ENCODE data around the gene TSHZ2. TPM values are rescaled to one million over a fixed set of nuclear protein-coding genes. Genes with fewer than 3 reads are reported as not detected.

TSHZ2 gene
- polyA plus RNA-seq, 1 donor from 2014 or later: 4.6 TPM

- H3K4me2 ChIP-seq (ENCODE audit: low read length): no peak overlapping the region
- H2AFZ ChIP-seq (ENCODE audit: low read depth, low read length): no peak overlapping the region
- no peak overlapping the region for H3K9ac ChIP-seq (ENCODE audit: low read length)
- no peaks in the 10 kb centered on the region for H3K36me3 ChIP-seq (ENCODE audit: insufficient read depth, low read length)
- H3K27ac ChIP-seq (ENCODE audit: low read length): no peak overlapping the region
- no peak overlapping the region for H3K4me3 ChIP-seq (ENCODE audit: low read length)
- no peaks in the 10 kb centered on the region for H3K27me3 ChIP-seq (ENCODE audit: insufficient read depth, low read depth, low read length)
- no peaks in the 10 kb centered on the region for H3K9me2 ChIP-seq (ENCODE audit: insufficient read depth, low read length)
- no peaks in the 10 kb centered on the region for H3K79me2 ChIP-seq (replicated peaks; ENCODE audit: insufficient read depth, low read length)
- TF ChIP-seq EZH2 (IDR thresholded peaks at IDR 0.05; ENCODE audit: borderline replicate concordance, insufficient read depth, low read length, poor library complexity, severe bottlenecking) (no peak), MXI1 (conservative IDR thresholded peaks at IDR 0.05; ENCODE audit: poor library complexity, severe bottlenecking) (no peak), POLR2AphosphoS5 (IDR thresholded peaks at IDR 0.05) (no peak), SMC3 (conservative IDR thresholded peaks at IDR 0.05; ENCODE audit: poor library complexity) (no peak), RAD21 (conservative IDR thresholded peaks at IDR 0.05) (no peak), EP300 (conservative IDR thresholded peaks at IDR 0.05; ENCODE audit: poor library complexity, severe bottlenecking) (no peak), REST (IDR thresholded peaks at IDR 0.05; ENCODE audit: borderline replicate concordance) (no peak), CTCF (IDR thresholded peaks at IDR 0.05; ENCODE audit: poor library complexity, severe bottlenecking) (no peak), TAF1 (IDR thresholded peaks at IDR 0.05; ENCODE audit: low read depth) (no peak)
- no peaks in the 10 kb centered on the region for H3F3A ChIP-seq (ENCODE audit: insufficient read depth, low read length, poor library complexity, severe bottlenecking)
- no peaks in the 10 kb centered on the region for H4K20me1 ChIP-seq (ENCODE audit: insufficient read depth)
- peaks cover 3% of the 10 kb centered on the region for H3K9me3 ChIP-seq (ENCODE audit: low read length)
These were observed 526.2 kb downstream of the TSHZ2 start for GRCh38 chr20:53498341-53498740.

GRCh38 chr20:53500651-53501050 is 528.5 kb downstream of the TSHZ2 start:
- no peaks in the 10 kb centered on the region for H3F3A ChIP-seq (ENCODE audit: insufficient read depth, low read length, poor library complexity, severe bottlenecking)
- H3K79me2 ChIP-seq (replicated peaks; ENCODE audit: insufficient read depth, low read length): no peaks in the 10 kb centered on the region
- no peaks in the 10 kb centered on the region for H3K9me2 ChIP-seq (ENCODE audit: insufficient read depth, low read length)
- TF ChIP-seq TAF1 (IDR thresholded peaks at IDR 0.05; ENCODE audit: low read depth) (no peak), CTCF (IDR thresholded peaks at IDR 0.05; ENCODE audit: poor library complexity, severe bottlenecking) (no peak), MXI1 (conservative IDR thresholded peaks at IDR 0.05; ENCODE audit: poor library complexity, severe bottlenecking) (no peak), POLR2AphosphoS5 (IDR thresholded peaks at IDR 0.05) (no peak), RAD21 (conservative IDR thresholded peaks at IDR 0.05) (no peak), REST (IDR thresholded peaks at IDR 0.05; ENCODE audit: borderline replicate concordance) (no peak), EZH2 (IDR thresholded peaks at IDR 0.05; ENCODE audit: borderline replicate concordance, insufficient read depth, low read length, poor library complexity, severe bottlenecking) (no peak), EP300 (conservative IDR thresholded peaks at IDR 0.05; ENCODE audit: poor library complexity, severe bottlenecking) (no peak), SMC3 (conservative IDR thresholded peaks at IDR 0.05; ENCODE audit: poor library complexity) (no peak)
- H3K4me2 ChIP-seq (ENCODE audit: low read length): no peak overlapping the region
- H3K27me3 ChIP-seq (ENCODE audit: insufficient read depth, low read depth, low read length): no peaks in the 10 kb centered on the region
- H3K9me3 ChIP-seq (ENCODE audit: low read length): peaks cover 3% of the 10 kb centered on the region
- H3K36me3 ChIP-seq (ENCODE audit: insufficient read depth, low read length): no peaks in the 10 kb centered on the region
- H3K27ac ChIP-seq (ENCODE audit: low read length): no peak overlapping the region
- no peak overlapping the region for H3K4me3 ChIP-seq (ENCODE audit: low read length)
- H2AFZ ChIP-seq (ENCODE audit: low read depth, low read length): no peak overlapping the region
- no peaks in the 10 kb centered on the region for H4K20me1 ChIP-seq (ENCODE audit: insufficient read depth)
- no peak overlapping the region for H3K9ac ChIP-seq (ENCODE audit: low read length)
